Stimulated activated CD8-positive, alpha-beta memory T cell treated with anti-CD3 and anti-CD28 coated beads, Interleukin-7, amount 100 ng/mL, for 24 hours (primary cell): Measurements from ENCODE around the gene ROR1.
"Not testable (repeated sequence)": the region's sequence is repeated elsewhere in the genome, so short reads cannot be mapped to it uniquely, and the experiment has no call there.

Experiments used
- DNase-seq: peaks from one replicate; pipeline ENCODE4 v3.0.0-alpha.2; 2020; ENCODE audit warnings: low read depth

ROR1 gene

DNA sequence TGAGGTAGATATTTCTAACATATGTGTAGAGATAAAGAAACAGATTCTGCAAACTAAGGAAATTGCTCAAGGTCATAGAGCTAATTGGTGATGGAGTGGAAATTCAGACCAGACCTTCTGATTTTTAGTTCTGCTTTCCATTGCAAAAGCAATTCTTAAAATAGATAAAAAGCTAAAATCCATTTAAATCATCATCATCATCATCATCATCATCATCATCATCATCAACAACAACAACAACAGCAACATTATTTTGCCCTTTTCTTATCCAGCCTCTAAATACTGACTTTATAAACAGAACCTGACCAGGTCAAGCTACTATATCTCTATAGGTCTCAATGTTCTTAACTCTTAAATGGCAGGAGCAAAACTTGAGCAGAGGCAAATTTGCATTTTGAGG is 14.0 kb upstream of the ROR1 start:
- no peak for DNase-seq

DNA sequence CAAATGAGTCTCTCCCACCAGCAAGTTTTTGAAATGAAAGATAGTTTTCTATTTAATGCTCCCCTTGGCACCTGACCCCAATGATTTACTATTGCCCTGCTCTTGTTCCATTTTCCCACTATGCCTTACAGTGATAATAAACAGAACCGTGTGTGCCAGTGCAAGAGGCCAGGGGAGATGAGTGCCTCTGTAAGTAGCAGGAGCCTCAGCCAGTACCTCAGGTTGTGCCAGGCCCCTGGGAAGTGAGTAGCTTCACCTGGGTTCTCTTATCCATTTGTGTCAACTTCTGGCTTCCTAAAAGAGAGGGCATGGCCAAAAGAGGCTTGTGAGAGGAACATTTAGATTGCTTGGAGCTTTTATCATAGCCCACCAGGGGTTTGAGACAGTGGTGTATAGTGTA is 3.4 kb upstream of the ROR1 start:
- DNase-seq = no peak

DNA sequence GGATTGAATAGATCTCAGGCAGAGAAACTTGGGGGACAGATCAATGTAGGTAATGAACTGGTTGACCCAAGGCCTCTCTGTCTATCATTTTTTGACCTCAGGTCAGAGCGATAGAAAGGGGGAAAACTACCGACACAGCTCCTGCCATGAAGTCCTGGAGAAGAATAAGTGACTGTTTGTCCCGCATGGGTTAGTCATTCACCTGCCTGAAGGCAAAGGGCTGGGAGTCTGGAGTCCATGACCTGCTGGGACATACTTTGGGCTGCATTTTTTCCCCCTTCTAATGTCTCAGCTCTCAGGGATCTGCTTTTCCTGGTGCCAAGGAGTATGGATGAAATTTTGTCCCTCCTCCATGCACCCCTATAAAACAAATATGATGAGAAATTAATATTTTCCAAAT is 1.6 kb upstream of the ROR1 start:
- no peak for DNase-seq

DNA sequence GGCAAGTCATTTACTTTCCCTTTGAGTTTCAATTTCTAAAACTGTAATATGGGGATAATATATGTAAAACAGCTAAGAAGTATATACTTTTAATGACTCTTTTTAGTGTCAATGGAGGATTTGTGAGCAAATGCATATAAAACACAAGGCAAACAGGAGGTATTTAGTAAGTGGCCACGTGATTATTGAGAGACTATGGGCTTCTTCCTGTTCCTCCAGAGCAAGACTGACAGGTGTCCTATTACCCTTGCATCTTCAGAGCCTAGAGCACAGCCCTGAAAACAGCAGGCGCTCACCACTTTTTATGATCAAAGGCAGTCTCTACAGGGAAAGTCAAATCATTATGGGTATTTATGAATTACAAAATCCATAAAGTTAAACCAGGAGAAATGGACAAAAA is 941 bp upstream of the ROR1 start:
- DNase-seq = no peak

DNA sequence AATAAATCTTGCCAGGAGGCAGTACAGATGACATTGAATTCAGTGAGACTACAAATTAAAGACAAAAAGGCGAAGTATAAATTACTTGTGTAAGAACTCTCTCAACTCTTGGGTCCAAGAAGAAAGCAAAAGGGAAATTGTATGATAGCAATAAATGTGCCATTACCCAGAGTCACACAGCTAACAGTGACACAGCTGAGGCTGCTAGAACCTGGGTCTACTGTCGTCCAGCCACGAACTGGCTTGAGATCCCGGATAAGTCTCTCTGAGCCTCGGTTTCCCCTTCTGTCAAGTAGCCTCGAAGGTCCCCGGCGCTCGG is 362 bp upstream of the ROR1 start:
- DNase-seq = no peak

DNA sequence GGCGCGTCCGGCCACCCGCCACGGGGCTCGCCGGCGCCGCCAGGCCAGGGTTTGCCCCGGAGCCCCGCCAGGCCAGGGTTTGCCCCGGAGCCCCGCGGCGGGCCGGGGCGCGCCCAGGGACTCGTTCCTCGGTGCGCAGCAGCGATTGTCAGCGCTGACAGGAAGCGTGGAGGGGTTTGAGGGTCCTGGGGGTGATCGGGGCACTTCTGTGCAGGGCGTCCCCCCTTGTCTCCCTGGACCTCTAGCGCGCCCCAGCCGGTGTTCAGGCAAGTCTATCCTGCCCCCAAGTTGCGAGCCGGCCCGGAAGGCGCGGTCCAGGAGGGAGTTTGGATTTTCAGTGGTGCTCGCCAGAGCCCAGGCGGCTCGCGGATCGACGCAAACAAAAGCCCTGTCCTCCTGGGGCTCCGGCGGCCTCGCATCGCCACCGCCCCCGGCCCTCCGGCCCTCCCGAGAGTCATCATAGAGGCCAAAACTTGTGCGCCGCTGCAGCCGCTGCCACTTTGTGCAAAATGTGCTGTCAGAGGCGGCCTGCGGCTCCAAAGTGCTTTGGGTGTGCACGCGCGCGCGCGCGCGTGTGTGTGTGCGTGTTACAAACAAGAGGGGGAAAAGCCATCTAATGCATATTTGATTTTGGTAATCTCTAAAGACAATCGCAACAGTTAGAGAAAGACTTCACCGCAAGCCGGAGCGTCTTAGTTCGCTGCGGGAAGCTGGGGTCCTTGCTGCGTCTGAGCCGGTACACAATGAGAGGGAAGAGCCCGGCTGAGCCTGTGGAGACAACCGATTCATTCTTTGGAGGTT is 1.0 kb downstream of the ROR1 start:
- no peak for DNase-seq

DNA sequence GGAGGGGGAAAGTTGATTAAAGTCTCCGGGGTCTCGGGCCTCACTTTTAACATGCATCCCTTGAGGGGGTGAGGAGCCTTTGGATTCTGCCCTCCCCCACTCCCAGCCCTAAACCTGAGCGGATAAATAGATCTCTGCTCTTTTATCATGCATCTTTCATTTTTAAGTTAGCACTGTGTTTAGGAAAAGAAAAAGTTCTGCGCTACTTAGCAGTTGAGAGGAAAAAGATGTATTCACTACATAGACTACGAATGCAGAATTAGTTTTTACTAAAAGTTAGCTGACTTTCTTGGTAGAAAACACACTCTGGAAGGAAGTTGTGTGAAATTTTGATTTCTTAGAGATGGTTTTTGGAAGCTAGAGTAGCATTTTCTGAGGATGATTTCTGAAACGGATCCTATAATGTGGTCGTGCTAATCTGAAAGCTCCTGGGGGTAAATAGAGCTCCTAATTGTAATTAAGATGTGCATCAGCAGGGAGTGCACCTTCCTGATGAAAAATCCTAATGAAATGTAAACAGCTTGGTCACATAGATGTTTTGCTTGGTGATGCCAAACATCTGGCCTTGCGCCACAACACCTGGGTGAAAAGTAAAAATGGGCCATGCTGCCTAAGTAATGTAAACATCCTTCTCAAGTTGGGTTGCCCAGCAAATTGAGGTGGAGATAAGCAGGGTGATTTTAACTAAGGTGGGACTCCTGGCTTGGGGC is 1.8 kb downstream of the ROR1 start:
- no peak for DNase-seq

DNA sequence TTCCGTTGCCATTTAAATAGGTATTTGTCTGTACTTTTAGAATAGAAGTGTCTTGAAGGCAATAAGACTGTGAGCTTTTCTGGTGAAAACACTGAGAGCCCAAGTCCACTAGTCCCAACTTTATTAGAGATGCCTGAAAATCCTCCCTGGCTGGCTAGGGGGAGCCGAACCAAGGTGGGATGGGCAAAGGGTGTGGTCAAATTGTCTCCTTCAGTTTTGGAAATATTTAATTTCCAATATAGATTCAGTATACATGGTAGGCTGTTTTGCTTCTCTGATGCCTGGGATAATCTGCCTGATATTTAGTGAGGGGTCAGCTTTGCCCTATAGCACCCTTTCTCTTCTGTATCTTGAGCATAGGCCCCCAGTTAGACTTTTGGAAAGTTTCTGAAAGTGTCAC is 3.5 kb downstream of the ROR1 start:
- DNase-seq = no peak

DNA sequence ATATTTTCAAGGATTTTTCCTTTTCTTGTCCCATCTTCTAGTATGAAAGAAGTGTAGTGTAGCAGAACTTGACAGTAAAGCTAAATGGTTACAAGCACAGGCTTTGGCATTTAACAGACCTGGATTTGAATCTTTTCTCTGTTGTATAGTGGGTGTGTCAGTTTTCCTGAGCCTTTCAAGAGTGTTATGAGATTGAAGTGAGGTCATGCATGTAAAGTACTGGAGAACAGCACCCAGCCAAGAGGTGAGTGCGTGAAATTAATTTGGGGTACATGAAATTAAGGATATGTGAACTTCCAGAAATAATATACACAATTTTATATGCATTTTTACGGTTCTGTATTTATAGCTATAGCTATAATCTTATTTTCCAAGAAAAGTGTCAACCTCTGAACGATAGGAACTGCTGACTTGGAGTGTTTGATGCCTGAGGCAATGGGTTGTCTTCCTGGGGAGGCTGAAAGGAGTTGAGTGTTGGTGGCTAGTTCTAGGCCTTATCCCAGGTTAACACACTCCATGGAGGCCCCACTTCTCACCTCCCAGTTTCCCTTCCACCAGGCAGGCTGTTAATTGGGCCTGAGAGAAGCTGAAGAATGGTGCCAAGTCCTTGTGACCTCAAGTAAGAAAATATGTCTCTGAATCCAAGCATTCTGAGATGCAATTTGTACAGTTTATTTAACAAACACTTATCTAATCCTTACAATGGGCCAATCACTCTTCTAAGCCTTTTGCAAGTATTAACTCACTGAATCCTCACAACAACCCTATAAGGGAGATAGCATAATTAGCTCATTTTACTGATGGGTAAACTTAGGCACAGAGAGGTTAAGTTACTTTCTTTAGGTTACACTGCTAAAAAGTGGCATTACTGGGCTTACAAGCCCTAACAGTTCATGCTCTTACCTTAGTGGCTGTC is 4.4 kb downstream of the ROR1 start:
- DNase-seq = no peak

DNA sequence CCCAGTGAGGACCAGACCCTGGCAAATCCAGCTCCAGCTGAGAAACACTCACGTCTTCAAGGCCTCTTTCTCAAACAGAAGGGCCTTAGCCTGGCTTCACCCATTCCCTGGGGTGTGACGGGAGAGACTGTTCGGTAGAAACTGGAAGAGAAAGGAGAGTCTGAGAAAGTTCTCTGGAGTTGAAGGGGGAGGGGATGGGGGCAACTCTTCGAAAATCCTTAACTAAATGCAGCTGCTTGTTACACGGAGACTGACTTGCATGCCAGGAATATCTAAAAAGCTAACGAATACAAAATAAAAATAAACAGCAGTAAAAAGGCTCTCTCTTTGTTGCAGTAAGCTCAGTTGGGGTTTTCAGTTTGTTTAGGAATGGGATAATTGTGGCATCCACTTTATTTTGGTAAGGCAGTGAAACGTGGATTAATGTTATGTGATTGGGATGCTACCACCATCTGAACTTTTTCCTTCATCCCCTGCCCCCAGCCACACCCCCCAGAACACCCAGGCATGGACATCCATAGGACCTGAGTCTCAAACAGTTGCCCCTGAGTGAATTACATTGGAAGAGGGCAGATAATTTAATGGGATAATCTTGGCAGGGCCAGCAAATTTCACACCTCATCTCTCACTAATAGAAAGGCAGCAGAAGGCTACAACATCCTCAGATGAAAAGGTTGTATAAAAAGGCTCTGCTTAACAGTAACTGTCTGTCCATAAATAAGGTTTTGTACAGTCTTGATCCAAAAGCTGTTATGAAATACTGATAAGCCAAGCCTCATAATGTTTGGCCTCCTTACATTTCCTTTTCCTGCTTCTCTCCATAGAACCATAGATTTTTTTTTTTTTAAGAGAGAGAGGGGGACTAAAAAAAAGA is 5.8 kb downstream of the ROR1 start:
- DNase-seq = no peak

DNA sequence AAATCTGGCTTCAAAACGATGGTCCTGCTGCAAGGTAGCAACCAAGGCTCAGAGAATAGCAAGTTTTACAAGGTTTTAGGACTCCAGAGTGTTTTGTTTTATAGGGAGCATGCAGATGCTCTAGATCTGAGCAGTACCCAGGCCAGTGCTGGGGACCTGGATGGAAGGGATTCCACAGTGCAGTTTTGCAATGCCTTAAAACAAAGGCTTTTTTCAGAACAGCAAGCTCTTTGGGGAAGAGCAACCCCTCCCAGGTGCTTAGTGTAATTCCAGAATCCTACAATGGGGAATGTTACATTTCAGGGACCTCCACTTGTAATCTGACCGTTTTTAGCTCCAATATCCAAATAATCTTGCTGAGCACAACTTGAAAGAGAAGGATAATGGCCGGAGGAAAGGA is 6.7 kb downstream of the ROR1 start:
- DNase-seq = no peak

DNA sequence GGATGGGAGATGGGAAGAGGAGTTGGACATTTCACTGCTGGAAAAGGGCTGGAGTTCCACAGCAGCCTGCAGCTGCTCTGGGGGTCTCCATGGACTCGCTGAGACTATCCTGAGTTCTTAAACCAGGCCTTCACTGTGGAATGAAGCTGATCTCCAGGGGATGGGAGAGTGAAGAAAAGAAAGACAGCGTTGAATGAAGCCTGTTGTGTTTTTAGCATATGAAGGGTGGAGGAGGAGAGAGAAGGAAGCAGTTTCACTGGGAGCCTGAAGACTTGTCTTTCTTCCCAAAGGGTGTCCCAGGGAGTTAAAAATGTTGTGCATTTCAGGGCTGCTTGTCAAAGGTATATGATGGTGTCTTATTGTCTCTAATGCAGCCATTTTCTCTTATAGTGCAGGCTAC is 9.2 kb downstream of the ROR1 start:
- DNase-seq = no peak

DNA sequence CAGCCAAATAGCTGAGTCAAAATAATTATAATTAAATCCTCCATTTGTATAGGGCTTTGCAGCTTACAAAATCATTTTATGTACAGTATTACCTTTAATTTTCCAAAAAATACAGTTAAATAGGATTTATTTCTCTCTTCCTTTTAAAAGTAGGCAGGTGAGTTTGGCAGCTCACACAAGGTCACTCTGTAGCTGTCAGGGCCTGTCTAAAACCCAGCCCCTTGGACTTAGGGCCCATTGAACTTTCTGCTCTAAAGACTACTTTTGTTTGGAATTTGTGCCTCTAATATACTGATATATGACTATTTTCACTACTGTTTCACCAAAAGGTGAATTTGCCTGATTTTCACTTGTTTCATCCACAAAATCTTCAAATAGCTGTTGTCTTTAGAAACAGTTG is 10.3 kb downstream of the ROR1 start:
- DNase-seq = no peak

DNA sequence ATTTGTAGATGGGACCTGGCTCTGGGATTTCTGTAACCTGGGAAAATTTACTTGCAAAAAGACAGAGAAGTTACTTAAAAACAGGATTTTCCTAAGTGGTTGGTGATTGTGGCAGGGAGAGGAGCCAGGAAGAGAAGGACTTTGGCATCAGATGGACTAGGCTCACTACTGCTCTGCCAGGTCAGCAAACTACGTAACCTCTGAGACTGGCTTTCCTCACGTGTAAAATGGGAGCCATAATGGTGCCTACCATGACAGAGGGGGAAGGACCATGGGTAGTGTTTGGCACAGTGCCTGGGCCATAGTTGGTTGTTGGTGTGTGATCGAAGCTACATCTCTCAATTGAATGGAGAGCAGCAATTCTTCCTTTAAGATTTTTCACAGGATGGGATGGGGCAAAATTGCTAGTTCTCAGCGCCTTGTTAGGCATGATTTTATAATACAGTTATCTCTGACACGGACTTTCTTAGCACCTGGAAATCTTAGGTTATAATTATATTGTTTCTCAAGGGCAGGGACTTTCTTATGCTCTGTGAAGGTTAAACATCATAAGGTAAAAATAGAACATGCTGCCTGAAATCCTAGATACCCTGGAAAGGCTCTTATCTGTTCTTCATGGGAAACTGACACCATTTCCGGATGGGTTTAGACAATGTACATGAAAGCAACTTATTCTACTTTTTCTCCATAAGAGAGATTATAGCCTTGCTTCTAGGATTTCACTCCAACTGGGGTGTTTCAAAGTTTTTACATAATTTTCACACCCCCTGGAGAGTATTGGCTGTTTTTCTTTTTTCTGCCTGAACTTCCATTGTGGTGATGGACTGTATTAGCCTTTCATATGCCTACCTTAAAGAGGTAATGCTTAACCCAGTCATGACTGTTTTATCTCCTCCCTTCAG is 10.9 kb downstream of the ROR1 start:
- DNase-seq = no peak

DNA sequence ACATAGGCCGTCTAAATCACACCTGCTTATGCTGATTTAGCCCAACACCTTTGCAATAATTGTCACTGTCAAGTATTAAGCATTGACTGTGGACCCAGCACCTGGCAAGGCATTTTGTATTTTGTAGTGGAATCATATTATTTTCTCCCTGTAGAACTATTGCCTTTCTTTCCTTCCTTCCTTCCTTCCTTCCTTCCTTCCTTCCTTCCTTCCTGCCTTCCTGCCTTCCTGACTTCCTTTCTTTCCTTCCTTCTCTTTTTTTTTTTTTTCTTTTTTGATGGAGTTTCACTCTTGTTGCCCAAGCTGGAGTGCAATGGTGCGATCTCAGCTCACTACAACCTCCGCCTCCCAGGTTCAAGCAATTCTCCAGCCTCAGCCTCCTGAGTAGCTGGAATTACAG is 13.5 kb downstream of the ROR1 start:
- DNase-seq = not testable (repeated sequence)

DNA sequence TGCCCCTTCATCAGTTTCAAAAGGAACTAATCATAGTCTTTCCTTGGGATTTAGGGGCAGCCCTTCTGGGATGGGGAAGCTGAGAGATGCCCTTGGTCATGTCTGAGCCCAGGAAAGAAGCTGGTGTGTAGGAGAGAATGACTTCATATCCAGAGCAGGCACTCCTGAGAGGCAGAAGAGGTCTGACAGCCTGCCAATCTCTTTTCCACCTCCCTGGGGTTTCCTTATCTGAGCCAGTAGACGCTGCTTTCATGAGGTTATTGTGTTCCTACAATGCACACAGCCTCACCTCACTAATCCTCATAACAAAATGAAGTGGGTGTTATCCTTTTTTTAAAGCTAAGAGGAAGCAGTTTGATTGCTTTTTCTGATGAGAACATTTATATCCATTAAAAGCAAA is 14.1 kb downstream of the ROR1 start:
- DNase-seq = no peak

DNA sequence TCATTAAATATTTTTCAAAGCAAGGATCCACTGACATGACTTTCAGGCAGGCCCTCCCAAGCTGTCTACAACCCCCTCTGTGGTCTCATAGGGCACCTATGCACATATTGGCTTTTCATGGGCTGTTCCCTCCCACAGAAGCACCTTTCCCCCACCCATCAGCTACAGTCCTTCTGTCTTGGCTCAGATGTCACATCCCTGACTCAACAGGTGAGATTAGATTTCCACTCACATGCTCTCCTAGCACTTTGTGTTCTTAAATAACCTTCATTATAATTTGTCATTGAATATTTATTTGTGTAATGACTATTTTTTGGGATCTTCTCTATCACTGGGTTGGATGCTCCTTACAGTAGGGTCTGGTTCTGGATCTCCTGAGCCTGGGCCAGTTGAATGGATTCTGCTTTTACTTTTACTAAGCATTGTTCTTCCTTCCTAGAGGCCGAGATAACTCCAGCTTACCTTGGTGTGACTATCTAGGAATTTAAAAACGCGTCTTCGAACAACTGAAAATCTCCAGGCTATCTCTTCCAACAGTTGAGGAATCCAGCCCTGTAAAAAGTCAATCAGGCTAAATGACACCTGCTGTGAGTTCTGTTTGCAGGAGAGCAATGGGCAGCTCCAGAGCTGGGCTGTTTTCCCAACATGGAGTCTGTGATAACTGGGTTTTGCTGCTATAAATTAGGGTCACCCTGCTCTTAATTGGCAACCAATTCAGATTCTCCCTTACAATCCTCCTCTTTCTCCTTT is 16.2 kb downstream of the ROR1 start:
- no peak for DNase-seq

DNA sequence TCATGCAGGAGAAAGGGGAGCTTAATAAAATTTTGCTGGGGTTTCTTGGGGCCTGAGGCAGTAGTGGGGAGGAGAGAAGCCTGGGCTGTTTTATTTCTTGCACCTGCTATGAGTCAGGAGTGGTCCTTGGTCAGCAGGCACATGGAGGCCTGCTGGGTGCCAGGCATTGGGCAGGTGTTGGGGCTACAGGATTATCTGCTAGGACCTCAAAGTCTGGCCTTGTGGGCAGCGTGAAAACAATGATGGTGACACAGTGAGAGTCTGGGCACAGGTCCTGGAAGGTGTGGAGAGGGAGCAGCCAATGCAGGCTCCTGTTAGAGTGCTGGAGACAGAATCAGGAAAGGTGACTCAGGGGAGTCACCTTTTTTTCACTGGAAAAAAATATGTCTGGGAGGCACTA is 17.2 kb downstream of the ROR1 start:
- DNase-seq = no peak

DNA sequence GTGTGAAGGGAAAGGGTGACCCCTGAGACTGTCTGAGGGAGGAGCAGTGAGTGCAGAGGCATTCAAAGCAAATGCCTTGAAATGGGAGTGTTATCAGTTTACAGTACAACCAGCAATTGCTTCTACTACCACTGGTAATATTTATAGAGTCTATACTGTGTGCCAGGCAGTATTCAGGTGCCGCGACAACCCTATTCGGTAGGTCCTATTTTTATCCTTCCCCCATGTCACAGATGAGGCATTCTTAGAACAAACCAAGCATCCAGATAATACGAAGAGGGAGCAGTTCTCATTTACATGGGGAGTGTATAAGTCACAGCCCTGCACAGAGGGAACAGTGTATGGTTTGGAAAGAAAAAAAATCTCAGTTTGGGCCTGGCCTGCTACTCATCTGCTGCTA is 18.3 kb downstream of the ROR1 start:
- DNase-seq = no peak

DNA sequence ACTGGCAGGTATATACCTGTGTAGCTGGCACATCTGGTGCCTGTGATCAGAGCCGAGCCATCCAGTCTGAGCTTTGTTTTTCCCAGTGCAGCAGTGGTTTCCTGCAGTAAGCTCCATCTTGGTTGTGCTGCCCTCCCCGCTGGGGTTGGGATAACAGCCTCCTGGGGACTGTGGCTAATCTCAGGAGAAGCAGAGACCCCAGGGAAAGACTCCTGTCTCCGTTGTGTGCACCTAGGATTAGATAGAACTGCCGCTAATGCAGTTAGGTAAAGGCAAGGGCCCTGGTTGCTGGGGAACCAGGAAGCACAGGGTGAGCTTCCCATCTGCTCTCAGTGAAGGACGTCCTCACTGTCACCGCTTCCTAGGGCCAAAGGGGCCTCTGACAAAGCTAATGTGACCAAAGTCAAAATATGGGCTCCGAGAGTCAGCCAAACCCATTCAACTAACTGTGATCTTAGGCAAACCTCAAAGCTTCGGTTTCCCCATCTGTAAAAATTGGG is 20.0 kb downstream of the ROR1 start:
- no peak for DNase-seq
